ENCODE measurements around the gene EXOC7.
"Not testable (repeated sequence)": the region's sequence is repeated elsewhere in the genome, so short reads cannot be mapped to it uniquely, and the experiment has no call there.

EXOC7 gene

GRCh38 chr17:76078860-76079534, 24.6 kb downstream of the EXOC7 start, which contains the start of gene ZACN:
Gene ZACN (plus strand): TSS chr17:76079182. CDS start chr17:76079265, 83 bp downstream.
- H3K27ac ChIP-seq: no peak within 1 kb of the TSS
- no peak within 1 kb of the TSS for H3K4me3 ChIP-seq

GRCh38 chr17:76078370-76078769, 25.2 kb downstream of the EXOC7 start:
- H3K27ac ChIP-seq, H3K4me3 ChIP-seq: not testable (repeated sequence)

- H3K4me3 ChIP-seq: no peak overlapping the region
- H3K27ac ChIP-seq: no peak overlapping the region
These were observed 25.9 kb downstream of the EXOC7 start for GRCh38 chr17:76077584-76078110.

GRCh38 chr17:76076765-76077583, 26.6 kb downstream of the EXOC7 start:
- H3K4me3 ChIP-seq: peak overlapping the region in 2 of 7 experiments; percentile 6 to 10

GRCh38 chr17:76076146-76076764, 27.3 kb downstream of the EXOC7 start:
- peak overlapping the region in 2 of 7 experiments; percentile 6 to 10 for H3K4me3 ChIP-seq

More at GRCh38 chr17:76076765-76077583, 26.6 kb downstream of the EXOC7 start:
- H3K27ac ChIP-seq: no peak overlapping the region

GRCh38 chr17:76075364-76076145, 28.0 kb downstream of the EXOC7 start:
- no peak overlapping the region for H3K27ac ChIP-seq
- peak overlapping the region in 1 of 7 experiments; percentile 24 for H3K4me3 ChIP-seq

More at GRCh38 chr17:76076146-76076764, 27.3 kb downstream of the EXOC7 start:
- H3K27ac ChIP-seq: no peak overlapping the region

GRCh38 chr17:76074390-76075363, 28.9 kb downstream of the EXOC7 start, which contains the start of gene GALR2:
Gene GALR2 (plus strand): TSS chr17:76074781. CDS start chr17:76074884, 103 bp downstream.
- peak within 1 kb of the TSS in 2 of 7 experiments; percentile 1 to 24 for H3K4me3 ChIP-seq

GRCh38 chr17:76072148-76072858, 31.3 kb downstream of the EXOC7 start, which contains the start of gene SRP68:
Gene SRP68 (minus strand): TSS chr17:76072517. CDS start chr17:76072491, 26 bp downstream.
- Histone ChIP-seq H3K27ac (peak within 1 kb of the TSS in 20 of 21 experiments; percentile 72 to 94 (median 86)), H3K4me3 (peak within 1 kb of the TSS; percentile 60 to 94 (median 83))

More at GRCh38 chr17:76074390-76075363, 28.9 kb downstream of the EXOC7 start, which contains the start of gene GALR2:
- no peak within 1 kb of the TSS for H3K27ac ChIP-seq

GRCh38 chr17:76071531-76072147, 31.9 kb downstream of the EXOC7 start:
- Histone ChIP-seq H3K27ac (peak overlapping the region in 20 of 21 experiments; percentile 72 to 94 (median 86)), H3K4me3 (peak overlapping the region; percentile 60 to 94 (median 83))

- H3K4me3 ChIP-seq: no peak overlapping the region
These were observed 37.8 kb downstream of the EXOC7 start for GRCh38 chr17:76065775-76066174.

GRCh38 chr17:76063875-76064546, 39.6 kb downstream of the EXOC7 start:
- Histone ChIP-seq H3K4me3 (no peak overlapping the region), H3K27ac (peak overlapping the region in 4 of 21 experiments; percentile 2 to 66 (median 14))

More at GRCh38 chr17:76065775-76066174, 37.8 kb downstream of the EXOC7 start:
- H3K27ac ChIP-seq: no peak overlapping the region

- not testable (repeated sequence) for H3K27ac ChIP-seq, H3K4me3 ChIP-seq
These were observed 45.3 kb downstream of the EXOC7 start for GRCh38 chr17:76058264-76058663.

- Histone ChIP-seq H3K4me3 (no peak overlapping the region), H3K27ac (peak overlapping the region in 1 of 21 experiments; percentile 19)
These were observed 46.7 kb downstream of the EXOC7 start for GRCh38 chr17:76056882-76057281.

GRCh38 chr17:76054112-76054476, 49.5 kb downstream of the EXOC7 start:
- peak overlapping the region in 20 of 21 experiments; percentile 37 to 90 (median 79) for H3K27ac ChIP-seq

GRCh38 chr17:76053246-76054111, 50.1 kb downstream of the EXOC7 start:
- H3K27ac ChIP-seq: peak overlapping the region in 20 of 21 experiments; percentile 37 to 90 (median 79)
- peak overlapping the region in 4 of 7 experiments; percentile 11 to 30 (median 12) for H3K4me3 ChIP-seq

More at GRCh38 chr17:76054112-76054476, 49.5 kb downstream of the EXOC7 start:
- no peak overlapping the region for H3K4me3 ChIP-seq
